DMS153 treated with DMSO at 0.1 percent for 48 hours (cell line): Measurements from ENCODE around the gene DAAM2.
A peak's percentile ranks its signal among the peaks of the same experiment; 100 is the strongest.

ENCODE experiments used
- DNase-seq: peaks from one replicate; lab custom pipeline; 2025; ENCODE audit not compliant: unreplicated experiment; lab: John Stamatoyannopoulos, UW

DAAM2 gene

DNA sequence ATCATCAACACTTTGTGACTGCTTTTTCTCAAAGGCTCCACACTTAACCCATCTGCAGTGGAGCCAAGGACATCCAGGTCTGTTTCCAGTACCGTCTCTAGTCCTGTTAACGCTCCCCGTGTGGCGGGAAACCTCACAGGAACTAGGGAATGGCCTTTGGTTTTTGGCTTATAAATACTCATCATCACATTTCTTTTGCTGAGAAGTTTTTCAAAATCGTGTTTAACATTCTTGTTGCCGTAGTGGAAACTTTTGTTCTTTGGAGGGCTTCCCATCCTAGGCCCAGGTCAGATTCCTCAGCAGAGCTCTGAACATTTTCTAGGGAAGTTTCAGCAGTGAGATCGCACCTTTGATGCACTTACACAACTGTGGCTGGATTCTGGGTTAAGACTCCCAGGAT, 24.6 kb downstream of the DAAM2 start:
- DNase-seq, result no peak

GRCh38 chr6:39818695-39819094, 26.5 kb downstream of the DAAM2 start:
- DNase-seq, result no peak

DNA sequence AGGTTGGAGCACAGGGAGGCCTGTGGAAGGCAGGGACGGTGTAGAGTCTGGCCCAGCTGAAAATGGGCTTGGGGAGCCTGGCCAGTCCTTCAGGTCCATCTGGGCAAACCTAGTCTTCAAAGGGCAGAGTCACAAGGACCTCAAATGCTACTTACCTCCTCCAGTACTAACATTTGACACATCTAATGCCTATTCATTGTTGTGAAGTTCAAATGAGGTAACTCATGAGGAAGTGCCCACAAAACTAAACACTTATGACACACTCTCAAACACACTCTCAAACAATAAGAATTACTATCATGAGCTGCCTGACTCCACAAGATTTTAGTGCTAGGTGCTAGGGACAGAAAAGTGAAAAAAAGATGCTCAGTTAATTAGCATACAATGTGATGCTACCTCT, 27.1 kb downstream of the DAAM2 start:
- DNase-seq, result no peak

GRCh38 chr6:39819676-39820075, 27.5 kb downstream of the DAAM2 start:
- no peak for DNase-seq

- no peak for DNase-seq
Observed at GRCh38 chr6:39820553-39820952, 28.4 kb downstream of the DAAM2 start.

- DNase-seq, result no peak
Observed at GRCh38 chr6:39821046-39821740, 29.0 kb downstream of the DAAM2 start.

DNA sequence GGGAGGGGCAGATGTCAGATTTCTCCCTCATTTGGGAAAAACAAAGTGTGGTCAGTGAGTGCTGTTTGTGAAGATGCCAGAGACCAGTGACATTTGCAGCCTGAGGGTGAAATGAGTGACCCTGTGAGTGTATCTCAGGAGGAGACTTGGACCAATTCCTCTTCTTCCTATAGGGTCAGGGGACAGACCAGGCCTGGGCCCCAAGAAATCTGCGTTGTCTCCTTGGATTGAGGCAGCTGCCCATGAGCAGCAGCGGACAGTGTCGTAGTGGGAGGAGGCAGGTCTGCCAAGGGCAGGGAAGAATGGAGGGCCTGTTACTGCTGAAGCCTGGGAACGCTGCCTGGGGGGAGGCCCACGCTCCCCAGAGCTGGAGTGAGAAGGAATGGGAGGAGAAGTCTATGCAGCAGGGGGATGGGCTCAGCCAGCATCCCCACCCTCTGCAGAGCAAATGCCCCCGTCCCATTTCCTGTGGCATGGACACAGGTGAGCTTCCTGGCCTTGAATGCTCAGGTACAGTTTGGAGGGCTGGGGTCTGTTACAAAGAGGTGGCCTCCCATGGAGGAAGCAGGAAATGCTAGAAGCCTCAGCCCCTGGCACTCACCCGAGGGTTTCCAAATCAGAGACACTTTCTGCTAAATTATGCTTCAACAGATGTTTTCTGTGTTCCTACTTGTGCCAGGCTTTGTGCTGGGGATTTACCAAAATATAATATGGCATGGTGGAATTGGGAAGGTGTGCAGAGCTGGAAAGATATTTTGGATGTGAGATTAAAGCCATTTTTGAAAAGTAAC, 29.8 kb downstream of the DAAM2 start:
- DNase-seq, result no peak

GRCh38 chr6:39822846-39823815, 31.0 kb downstream of the DAAM2 start:
- DNase-seq, result no peak

DNA sequence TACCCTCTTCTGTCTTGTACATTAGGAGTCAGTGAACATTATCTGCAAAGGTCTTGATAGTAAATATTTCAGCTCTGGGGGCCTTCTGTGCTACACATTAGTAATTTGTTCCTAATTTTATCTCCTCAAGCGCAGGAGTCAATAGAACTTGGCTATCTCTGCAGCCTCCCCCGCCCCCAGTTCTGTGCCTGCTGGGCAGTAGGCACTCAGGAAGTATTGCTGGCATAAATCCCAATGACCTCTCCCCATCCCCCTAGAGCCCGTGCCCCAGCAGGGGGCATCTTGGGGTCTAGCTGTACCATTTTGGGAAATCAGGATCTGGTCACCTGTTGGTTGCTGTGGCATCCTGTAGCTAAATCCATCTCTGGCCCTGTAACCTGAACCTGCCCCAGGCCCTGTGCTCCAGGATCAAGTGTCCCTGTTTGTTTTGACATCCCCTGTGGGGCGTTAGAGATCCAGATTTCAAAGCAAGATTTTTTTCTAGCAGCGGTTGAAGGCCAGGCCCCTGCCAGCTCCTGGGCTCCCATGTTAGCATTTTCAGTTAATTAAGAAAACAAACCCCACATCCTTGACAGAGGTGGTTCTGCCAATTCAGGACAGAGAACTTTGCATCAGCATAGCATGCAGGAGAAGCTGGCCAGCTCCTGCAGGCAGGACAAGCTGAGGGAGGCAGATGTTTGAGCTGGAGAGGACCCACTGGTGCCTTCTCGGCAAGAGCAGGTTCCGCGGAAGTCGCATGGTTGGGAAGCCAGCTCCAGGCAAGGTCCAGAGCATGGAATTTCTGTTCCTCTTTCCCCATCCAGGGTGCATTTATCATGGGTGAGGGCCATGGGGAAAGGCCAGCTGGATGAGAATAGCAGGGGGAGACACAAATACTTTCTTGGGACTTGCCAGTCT, 32.1 kb downstream of the DAAM2 start:
- DNase-seq, result peak; percentile 18

DNA sequence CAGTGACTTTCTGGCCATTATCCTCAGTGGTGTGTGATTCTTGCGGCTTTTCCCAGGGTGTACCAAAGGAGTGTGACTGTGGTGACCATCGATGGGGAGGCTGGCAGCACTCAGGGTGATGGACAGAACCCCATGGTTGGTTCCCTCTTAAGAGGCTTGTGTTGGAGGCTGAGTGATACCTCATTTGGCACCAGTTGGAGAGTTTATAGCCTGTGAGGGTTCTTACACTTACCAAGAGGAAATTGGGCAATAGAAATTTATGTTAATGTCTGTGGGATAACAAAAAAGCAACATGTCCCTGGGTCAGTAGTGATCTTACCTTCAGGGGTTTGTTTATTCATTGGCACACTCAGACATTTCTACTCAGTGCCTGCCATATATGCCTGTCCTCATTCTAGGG, 37.2 kb downstream of the DAAM2 start:
- DNase-seq, result no peak

DNA sequence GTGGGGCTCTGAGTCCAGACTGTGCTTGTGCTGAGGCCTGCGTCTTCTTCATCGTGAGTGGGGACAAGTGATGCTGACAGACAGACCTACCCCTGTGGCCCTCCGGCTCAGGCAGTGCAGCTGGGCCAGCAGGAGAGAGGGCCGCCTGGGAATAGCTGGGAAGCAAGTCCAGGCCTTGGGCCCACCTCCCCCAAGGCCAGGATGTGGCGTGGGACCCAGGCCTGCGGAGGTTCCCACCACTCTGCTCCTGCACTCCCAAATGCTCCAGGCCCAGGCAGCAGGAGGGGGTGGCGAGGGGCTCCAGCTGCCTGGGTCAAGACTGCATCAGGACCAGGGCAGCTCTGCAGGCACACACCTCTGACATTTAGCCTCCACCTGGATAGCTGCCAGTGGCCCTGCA, 38.3 kb downstream of the DAAM2 start:
- DNase-seq, result no peak

DNA sequence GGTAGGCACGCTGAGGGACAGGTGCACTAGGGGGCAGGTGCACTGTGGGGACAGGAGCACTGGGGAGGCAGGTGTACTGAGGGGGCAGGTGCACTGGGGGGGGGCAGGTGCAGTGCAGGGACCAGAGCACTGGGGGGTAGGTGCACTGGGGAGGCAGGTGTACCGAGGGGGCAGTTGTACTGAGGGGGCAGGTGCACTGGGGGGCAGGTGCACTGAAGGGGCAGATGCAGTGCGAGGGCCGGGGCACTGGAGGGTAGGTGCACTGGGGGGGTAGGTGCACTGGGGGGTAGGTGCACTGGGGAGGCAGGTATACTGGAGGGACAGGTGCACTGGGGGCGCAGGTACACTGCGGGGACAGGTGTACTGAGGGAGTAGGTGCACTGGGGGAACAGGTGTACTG, 39.5 kb downstream of the DAAM2 start:
- no peak for DNase-seq

DNA sequence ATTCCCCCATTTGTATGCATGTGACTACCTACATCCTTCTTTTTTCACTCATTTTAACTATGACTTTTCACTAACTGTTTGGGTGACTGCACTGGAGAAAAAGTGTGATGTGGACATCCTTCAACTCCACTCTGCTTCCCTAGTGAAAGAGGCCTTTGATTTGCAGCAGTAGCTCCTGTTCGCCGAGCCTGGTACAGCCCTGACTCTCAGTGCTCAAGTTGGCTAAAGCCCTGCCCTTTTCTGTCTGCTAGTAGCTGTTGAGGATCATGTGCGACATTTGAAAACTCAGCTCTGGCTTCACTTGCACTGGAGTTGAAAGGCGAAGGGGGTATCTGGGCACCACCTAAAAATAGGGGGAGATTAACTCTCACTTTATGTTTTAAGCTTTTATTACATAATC, 42.1 kb downstream of the DAAM2 start:
- DNase-seq, result no peak

- DNase-seq, result no peak
Observed at GRCh38 chr6:39834866-39835265, 42.7 kb downstream of the DAAM2 start.

DNA sequence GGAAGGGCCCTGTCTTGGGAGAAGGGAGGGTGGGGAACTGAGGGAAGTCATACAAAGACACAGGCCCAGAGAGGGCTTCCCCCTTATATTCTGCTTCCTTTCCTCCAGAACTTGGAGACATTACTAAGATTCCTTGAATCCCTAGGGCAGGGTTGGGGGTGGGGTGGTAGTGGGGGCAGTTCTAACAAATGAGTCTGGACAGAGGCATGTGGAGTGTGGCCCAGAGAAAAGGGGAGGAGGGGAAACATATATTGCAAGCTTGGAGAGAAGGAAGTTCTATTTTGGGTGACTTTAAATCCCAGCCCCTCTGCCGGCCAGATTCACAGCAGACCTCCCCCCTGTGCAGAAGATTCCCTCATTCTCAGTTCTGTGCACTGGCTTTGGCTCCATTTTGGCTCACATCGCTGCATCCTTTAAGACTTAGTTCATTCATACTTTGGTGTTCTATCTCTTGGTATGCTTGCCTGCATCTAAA, 43.7 kb downstream of the DAAM2 start:
- DNase-seq, result no peak

DNA sequence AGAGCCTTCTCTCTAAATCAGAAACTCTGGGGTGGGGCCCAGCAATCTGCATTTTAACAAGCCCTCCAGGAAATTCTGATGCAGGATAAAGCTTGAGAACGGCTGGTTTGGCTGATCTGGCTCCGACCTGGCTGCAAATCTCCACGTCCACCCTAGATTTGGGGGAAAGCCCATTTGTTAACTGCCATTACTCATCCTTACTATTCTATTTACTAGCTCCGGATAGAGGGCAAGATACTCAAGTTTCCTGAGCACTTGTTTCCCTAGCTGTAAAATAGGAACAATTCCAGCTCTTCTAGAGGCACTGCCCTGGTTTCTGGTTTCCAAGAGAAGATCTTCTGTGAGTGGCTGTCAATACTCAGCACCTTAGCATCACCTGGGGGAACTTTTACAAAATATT, 44.4 kb downstream of the DAAM2 start:
- DNase-seq, result no peak

DNA sequence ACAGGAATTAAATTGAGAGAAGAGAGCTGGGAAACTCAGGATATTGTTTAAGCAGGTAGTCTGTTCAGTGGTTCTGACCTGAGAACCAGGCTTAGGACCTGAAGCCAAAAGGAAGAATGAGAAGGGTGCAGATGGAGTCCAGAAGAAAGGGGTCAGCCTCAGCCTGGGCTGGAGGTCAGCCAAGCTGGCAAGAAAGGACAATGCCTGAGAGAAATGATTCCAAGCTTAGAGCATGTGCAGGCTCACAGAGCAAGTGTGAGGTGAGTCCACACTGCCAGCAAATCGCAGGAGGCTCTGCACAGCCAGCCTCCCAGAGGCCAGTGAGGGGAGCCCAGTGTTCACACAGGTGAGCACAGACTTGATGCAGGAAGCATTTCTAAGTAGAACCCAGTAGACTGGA, 47.3 kb downstream of the DAAM2 start:
- DNase-seq, result no peak

DNA sequence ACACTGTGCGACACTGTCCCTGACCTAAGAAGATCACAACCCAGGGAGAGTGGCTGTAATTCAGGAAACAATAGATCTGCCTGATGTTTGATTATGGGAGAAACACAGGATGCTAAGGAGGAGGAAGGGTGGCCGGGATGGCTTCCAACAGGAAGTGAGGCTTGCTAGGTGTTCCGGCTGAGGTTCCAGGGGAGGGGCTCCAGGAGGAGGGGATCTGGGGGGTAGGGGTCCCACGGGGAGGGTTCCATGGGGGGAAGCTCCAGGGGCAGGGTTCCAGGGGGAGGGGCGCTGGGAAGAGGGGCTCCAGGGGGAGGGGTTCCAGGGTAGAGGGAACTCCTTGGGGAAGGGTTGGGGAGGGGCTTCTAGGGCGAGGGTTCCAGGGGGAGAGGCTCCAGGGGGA, 48.6 kb downstream of the DAAM2 start:
- DNase-seq, result no peak

DNA sequence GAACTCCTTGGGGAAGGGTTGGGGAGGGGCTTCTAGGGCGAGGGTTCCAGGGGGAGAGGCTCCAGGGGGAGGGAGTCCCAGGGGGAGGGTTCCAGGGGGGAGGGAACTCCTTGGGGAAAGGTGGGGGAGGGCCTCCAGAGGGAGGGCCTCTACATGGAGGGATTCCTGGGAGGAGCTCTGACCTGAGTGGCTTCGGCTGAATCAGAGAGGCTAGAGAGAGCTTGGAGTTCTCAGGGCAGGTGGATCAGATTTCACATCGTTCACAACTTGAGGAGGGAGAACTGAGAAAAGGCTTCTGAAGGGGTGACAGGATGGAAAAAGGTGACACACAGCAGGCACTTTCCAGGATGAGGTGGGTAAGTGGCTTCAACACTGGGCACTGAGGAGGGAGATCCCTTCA, 49.1 kb downstream of the DAAM2 start:
- DNase-seq, result no peak

GRCh38 chr6:39841923-39842322, 49.7 kb downstream of the DAAM2 start:
- no peak for DNase-seq
